Naive B cell (primary cell): ENCODE data around the gene SHROOM3. TPM values are rescaled to one million over a fixed set of nuclear protein-coding genes. Genes with fewer than 3 reads are reported as not detected.
A peak's percentile ranks its signal among the peaks of the same experiment; 100 is the strongest.

Experiments
- ATAC-seq, 2 donors: fragments of 150-1000 bp; cut with Tn5 transposase; 2 replicates each; pipeline ENCODE4 v1.10.0; 2021; ENCODE audit warnings: low read depth in 2 of 2, mild to moderate bottlenecking in 2 of 2, moderate library complexity in 2 of 2
- DNase-seq: peaks from one replicate; pipeline ENCODE4 v3.0.0; 2022
- H3K27ac Mint-ChIP-seq, 6 donors: one replicate each; pipeline ENCODE4 v1.8.0; 2020 to 2022; ENCODE audit warnings: mild to moderate bottlenecking in 6 of 6, mixed read lengths in 6 of 6, moderate library complexity in 5 of 6, inconsistent platforms in 2 of 6
- H3K27me3 Mint-ChIP-seq, 3 donors: one replicate each; pipeline ENCODE4 v1.8.0; 2021 to 2022; ENCODE audit warnings: mixed read lengths in 3 of 3, mild to moderate bottlenecking in 1 of 3
- H3K36me3 Mint-ChIP-seq, 2 donors: one replicate each; pipeline ENCODE4 v1.8.0; 2020 to 2022; ENCODE audit warnings: mixed read lengths in 2 of 2, inconsistent platforms in 1 of 2, mild to moderate bottlenecking in 1 of 2
- H3K4me1 Mint-ChIP-seq, 3 donors: one replicate each; pipeline ENCODE4 v1.8.0; 2020 to 2022; ENCODE audit warnings: mixed read lengths in 3 of 3, inconsistent platforms in 1 of 3, mild to moderate bottlenecking in 1 of 3, moderate library complexity in 1 of 3
- H3K4me3 Mint-ChIP-seq, 8 donors: one replicate each; pipeline ENCODE4 v1.8.0; 2020 to 2022; ENCODE audit warnings: mild to moderate bottlenecking in 8 of 8, mixed read lengths in 8 of 8, moderate library complexity in 8 of 8, inconsistent platforms in 2 of 8
- H3K9me3 Mint-ChIP-seq, 7 donors: one replicate each; pipeline ENCODE4 v1.8.0; 2020 to 2022; ENCODE audit warnings: mixed read lengths in 7 of 7, mild to moderate bottlenecking in 5 of 7, inconsistent platforms in 2 of 7, moderate library complexity in 1 of 7
- polyA plus RNA-seq, 6 donors: library from polyadenylated mRNA; unstranded; fragments of 300-500 nt; fragmentation: Illumina TruSeq; gene quantifications; one replicate each; pipeline ENCODE4 v1.2.3, GENCODE V29; 2021; ENCODE audit warnings: low read depth in 6 of 6

SHROOM3 gene
- polyA plus RNA-seq, 6 donors from 2014 or later, result 0.40 to 0.95 (median 0.69) TPM; not detected in 3

GRCh38 chr4:76539979-76540378 is 105.0 kb downstream of the SHROOM3 start:
- DNase-seq (no peak), ATAC-seq (no peak)
- Mint-ChIP-seq H3K4me1 (peaks cover 6 to 18% (median 16%) of the 10 kb centered on the region in 3 donors), H3K9me3 (peaks cover 0 to 5% (median 2%) of the 10 kb centered on the region in 7 donors), H3K36me3 (no peaks in the 10 kb centered on the region), H3K4me3 (no peak overlapping the region), H3K27ac (no peak overlapping the region), H3K27me3 (peaks cover 0 to 3% (median 0%) of the 10 kb centered on the region in 3 donors)

GRCh38 chr4:76540486-76540885 is 105.5 kb downstream of the SHROOM3 start:
- Mint-ChIP-seq H3K9me3 (peaks cover 0 to 5% (median 2%) of the 10 kb centered on the region in 7 donors), H3K27me3 (peaks cover 0 to 3% (median 0%) of the 10 kb centered on the region in 3 donors), H3K36me3 (no peaks in the 10 kb centered on the region), H3K4me1 (peaks cover 11 to 23% (median 21%) of the 10 kb centered on the region in 3 donors), H3K4me3 (no peak overlapping the region), H3K27ac (no peak overlapping the region)
- ATAC-seq (no peak), DNase-seq (no peak)

DNA sequence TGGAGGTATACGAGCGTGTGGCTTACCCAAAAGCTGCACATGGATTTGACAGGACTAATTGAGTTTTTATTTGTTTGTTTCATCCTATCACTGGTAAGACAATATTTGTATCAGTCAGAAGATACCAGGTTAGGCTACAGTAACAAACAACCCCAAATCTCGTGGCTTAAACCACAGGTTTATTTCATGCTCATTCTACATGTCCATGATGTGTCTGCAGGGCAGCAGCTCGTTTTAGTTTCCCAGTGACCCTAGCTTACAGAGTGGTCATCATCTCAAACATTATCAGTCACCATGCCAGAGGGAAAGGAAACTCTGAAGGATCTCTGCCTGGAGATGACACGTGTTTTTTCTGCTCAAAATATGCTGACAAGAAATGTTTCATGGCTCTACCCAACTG is 108.3 kb downstream of the SHROOM3 start:
- Mint-ChIP-seq H3K4me3 (no peak overlapping the region), H3K4me1 (peaks cover 14 to 29% (median 25%) of the 10 kb centered on the region in 3 donors), H3K36me3 (no peaks in the 10 kb centered on the region)

DNA sequence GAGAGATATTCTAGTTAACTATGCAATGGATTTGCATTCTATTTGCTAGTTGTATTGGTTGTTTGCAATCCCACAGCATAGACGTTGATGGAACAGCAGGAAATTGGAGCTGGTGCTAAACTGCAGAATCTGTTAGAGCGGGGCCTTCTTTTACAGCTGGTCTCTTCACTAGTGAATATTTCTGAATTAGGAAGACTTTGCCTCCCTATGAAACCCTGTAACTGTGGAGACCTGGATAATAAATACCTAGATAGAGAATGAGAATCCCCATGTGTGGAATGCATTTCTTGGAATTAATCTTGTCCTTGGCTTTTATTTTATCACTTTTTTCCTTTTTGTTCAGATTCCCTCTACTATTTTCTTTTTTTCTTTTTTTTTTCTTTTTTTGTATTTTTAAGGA is 109.7 kb downstream of the SHROOM3 start:
- Mint-ChIP-seq H3K4me3 (peak overlapping the region in 3 of 8 donors; percentile 25 to 77 (median 25)), H3K27ac (peak overlapping the region in 3 of 6 donors; percentile 55 to 88 (median 84)), H3K9me3 (peaks cover 0 to 5% (median 2%) of the 10 kb centered on the region in 7 donors), H3K4me1 (peaks cover 14 to 29% (median 25%) of the 10 kb centered on the region in 3 donors), H3K36me3 (no peaks in the 10 kb centered on the region), H3K27me3 (peaks cover 0 to 3% (median 0%) of the 10 kb centered on the region in 3 donors)
- ATAC-seq, result no peak
- DNase-seq, result no peak

More for the DNA sequence above, 108.3 kb downstream of the SHROOM3 start:
- DNase-seq (no peak), ATAC-seq (no peak)
- peaks cover 0 to 3% (median 0%) of the 10 kb centered on the region in 3 donors for H3K27me3 Mint-ChIP-seq
- H3K9me3 Mint-ChIP-seq, result peaks cover 0 to 5% (median 2%) of the 10 kb centered on the region in 7 donors
- no peak overlapping the region for H3K27ac Mint-ChIP-seq

- peaks cover 0 to 5% (median 2%) of the 10 kb centered on the region in 7 donors for H3K9me3 Mint-ChIP-seq
- DNase-seq (no peak), ATAC-seq (peak; percentile 40 to 61)
- H3K4me3 Mint-ChIP-seq, result peak overlapping the region in 6 of 8 donors; percentile 25 to 77 (median 26)
- H3K27me3 Mint-ChIP-seq, result peaks cover 0 to 3% (median 0%) of the 10 kb centered on the region in 3 donors
- H3K36me3 Mint-ChIP-seq, result no peaks in the 10 kb centered on the region
- H3K4me1 Mint-ChIP-seq, result peaks cover 14 to 29% (median 25%) of the 10 kb centered on the region in 3 donors
- H3K27ac Mint-ChIP-seq, result peak overlapping the region in 4 of 6 donors; percentile 17 to 88 (median 70)
These were observed 110.3 kb downstream of the SHROOM3 start for GRCh38 chr4:76545226-76545884.

DNA sequence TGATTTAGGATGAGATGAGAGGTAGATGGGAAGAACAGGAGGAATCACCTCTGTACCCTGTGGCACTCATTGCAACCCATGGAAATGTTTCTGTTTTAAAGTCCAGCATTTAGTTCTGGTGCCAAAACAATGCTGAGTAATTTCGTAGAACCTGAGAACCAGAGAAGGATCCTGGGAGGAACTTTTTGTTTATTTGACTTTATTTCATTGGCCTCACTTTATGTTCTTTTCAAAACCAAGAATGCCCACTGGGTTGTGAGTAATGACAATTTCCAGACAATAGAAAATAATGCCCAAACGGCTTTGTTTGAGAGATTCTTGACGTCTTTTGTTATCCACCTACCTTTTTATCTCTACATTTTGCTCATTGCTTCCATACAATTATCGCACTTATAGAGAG is 111.3 kb downstream of the SHROOM3 start:
- ATAC-seq (no peak), DNase-seq (no peak)
- H3K4me1 Mint-ChIP-seq, result peaks cover 14 to 29% (median 25%) of the 10 kb centered on the region in 3 donors
- peaks cover 0 to 5% (median 2%) of the 10 kb centered on the region in 7 donors for H3K9me3 Mint-ChIP-seq
- H3K4me3 Mint-ChIP-seq, result no peak overlapping the region
- peak overlapping the region in 1 of 6 donors; percentile 26 for H3K27ac Mint-ChIP-seq
- peaks cover 0 to 3% (median 0%) of the 10 kb centered on the region in 3 donors for H3K27me3 Mint-ChIP-seq
- no peaks in the 10 kb centered on the region for H3K36me3 Mint-ChIP-seq

DNA sequence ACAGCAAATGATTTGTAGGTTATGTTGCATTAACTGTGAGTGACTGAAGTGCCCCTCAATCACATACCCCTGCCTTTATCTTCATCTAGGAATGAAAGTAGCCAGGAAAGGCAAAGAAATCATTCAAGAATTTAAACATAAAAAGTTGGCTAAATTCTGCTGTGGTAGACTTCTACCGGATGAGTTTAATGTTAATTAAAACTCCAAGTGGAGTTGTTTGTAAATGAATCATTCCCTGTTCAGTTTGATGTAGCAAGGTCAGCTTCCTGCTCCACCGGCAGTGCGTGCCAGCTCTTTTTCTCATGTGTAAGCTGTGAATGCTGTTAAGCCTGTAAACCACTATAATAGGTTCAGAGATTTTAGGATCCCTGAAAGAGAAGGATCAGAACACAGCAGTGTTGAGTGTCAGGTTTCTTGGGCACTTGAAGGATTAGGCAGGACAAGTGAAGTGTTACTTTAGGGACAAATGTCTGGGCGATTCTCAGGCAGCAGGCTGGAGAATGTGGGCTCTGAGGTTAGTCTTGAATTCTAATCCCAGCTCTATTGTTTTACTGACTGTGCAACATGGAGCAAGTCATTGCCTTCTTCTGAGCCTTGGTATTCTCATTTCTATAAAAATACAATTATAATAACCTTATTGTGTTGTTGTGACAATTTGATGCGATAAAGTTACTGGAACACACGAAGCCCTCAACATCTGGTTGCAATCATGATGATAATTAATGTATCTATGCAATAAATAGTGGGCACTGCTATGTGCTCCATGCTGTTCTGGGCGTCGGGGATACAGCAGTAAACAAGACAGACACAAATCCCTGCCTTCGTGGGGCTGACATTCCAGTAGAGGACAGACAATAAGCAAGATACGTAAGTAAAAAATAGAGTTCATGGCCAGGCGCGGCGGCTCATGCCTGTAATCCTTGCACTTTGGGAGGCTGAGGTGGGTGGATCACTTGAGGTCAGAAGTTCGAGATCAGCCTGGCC is 112.0 kb downstream of the SHROOM3 start:
- Mint-ChIP-seq H3K36me3 (no peaks in the 10 kb centered on the region), H3K27ac (peak overlapping the region in 3 of 6 donors; percentile 21 to 55 (median 39)), H3K4me3 (peak overlapping the region in 1 of 8 donors; percentile 36), H3K27me3 (peaks cover 0 to 3% (median 0%) of the 10 kb centered on the region in 3 donors), H3K9me3 (peaks cover 0 to 5% (median 2%) of the 10 kb centered on the region in 7 donors), H3K4me1 (peaks cover 14 to 29% (median 25%) of the 10 kb centered on the region in 3 donors)
- no peak for DNase-seq
- no peak for ATAC-seq

DNA sequence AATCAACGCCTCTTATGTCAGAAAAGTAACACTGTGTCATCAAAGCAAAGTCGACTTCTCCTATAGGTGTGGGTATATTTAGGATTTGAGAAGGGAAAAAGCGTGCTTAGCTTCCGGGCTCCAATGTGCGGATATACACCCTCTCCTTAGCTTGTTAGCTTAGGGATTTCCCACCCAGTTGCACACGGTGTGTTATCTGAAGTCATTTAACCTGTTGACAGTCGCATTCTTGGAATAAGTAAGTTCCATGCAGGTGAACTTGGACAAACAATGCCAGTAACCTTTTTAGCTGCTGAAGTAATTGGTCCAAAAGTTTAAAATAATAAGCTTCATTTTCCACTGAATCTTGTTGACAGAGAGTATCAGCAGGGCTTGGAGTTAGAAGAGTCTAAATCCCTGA is 113.7 kb downstream of the SHROOM3 start:
- no peaks in the 10 kb centered on the region for H3K9me3 Mint-ChIP-seq
- no peak overlapping the region for H3K4me3 Mint-ChIP-seq
- no peak overlapping the region for H3K27ac Mint-ChIP-seq
- DNase-seq (no peak), ATAC-seq (no peak)
- no peaks in the 10 kb centered on the region for H3K27me3 Mint-ChIP-seq
- peaks cover 14 to 19% (median 18%) of the 10 kb centered on the region in 3 donors for H3K4me1 Mint-ChIP-seq
- H3K36me3 Mint-ChIP-seq, result no peaks in the 10 kb centered on the region

DNA sequence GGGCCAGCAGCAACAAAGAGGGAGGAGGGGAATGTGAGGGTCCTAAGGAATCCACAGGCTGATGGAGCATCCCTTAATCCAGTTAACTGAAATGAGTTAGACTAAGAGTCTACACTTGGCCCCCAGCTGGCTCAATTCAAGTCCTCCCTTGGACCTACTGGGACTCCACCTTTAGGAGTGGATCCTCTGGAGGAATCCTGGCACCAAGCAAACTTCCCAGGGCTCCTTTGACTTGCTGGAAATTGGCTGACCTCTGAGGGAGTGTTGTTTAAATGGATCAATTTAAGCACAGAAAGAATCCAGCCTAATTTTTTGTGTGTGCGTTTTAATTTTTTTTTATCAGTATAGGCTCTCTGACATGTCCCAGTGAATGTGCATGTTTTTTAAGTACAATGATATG is 114.7 kb downstream of the SHROOM3 start:
- H3K36me3 Mint-ChIP-seq, result no peaks in the 10 kb centered on the region
- peaks cover 10 to 13% (median 10%) of the 10 kb centered on the region in 3 donors for H3K4me1 Mint-ChIP-seq
- no peak overlapping the region for H3K27ac Mint-ChIP-seq
- H3K4me3 Mint-ChIP-seq, result no peak overlapping the region
- ATAC-seq (no peak), DNase-seq (no peak)
- H3K9me3 Mint-ChIP-seq, result no peaks in the 10 kb centered on the region
- no peaks in the 10 kb centered on the region for H3K27me3 Mint-ChIP-seq

GRCh38 chr4:76550966-76551780 is 116.1 kb downstream of the SHROOM3 start:
- no peaks in the 10 kb centered on the region for H3K4me1 Mint-ChIP-seq
- H3K36me3 Mint-ChIP-seq, result no peaks in the 10 kb centered on the region
- no peak overlapping the region for H3K27ac Mint-ChIP-seq
- no peak overlapping the region for H3K4me3 Mint-ChIP-seq
- no peaks in the 10 kb centered on the region for H3K9me3 Mint-ChIP-seq
- no peak for DNase-seq
- no peaks in the 10 kb centered on the region for H3K27me3 Mint-ChIP-seq
- ATAC-seq, result no peak

- no peaks in the 10 kb centered on the region for H3K4me1 Mint-ChIP-seq
- no peak overlapping the region for H3K27ac Mint-ChIP-seq
- ATAC-seq (no peak), DNase-seq (no peak)
- no peak overlapping the region for H3K4me3 Mint-ChIP-seq
- no peaks in the 10 kb centered on the region for H3K9me3 Mint-ChIP-seq
- H3K27me3 Mint-ChIP-seq, result no peaks in the 10 kb centered on the region
- no peaks in the 10 kb centered on the region for H3K36me3 Mint-ChIP-seq
These were observed 119.6 kb downstream of the SHROOM3 start for GRCh38 chr4:76554630-76555029.

DNA sequence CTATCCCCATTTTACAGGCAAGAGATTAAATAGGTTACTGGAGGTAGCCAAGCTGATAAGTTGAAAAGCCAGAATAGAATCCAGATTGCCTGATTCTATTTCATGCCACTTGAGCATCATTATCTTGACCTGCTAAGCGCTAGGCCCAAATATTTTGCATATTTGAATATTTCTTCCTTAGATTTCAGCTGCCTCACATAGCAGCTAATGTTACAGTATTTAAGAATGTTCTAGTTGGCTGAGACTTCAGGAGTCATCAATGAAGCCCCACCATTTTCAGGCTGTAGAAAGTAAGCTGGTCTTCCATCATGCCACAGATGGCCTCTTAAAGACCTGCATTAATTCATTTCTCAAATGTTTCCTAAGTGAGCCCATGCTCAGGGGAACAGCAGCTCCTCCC is 121.4 kb downstream of the SHROOM3 start:
- peak overlapping the region in 1 of 8 donors; percentile 18 for H3K4me3 Mint-ChIP-seq
- peaks cover 0 to 4% (median 0%) of the 10 kb centered on the region in 3 donors for H3K27me3 Mint-ChIP-seq
- H3K9me3 Mint-ChIP-seq, result no peaks in the 10 kb centered on the region

More for the DNA sequence above, 121.4 kb downstream of the SHROOM3 start:
- Mint-ChIP-seq H3K4me1 (no peaks in the 10 kb centered on the region), H3K27ac (no peak overlapping the region), H3K36me3 (no peaks in the 10 kb centered on the region)
- DNase-seq (no peak), ATAC-seq (no peak)
